Measurements from ENCODE around the gene NOL8. TPM values are rescaled to one million over a fixed set of nuclear protein-coding genes. Genes with fewer than 3 reads are reported as not detected.

Gene NOL8
- total RNA-seq, result 19.1 TPM

DNA sequence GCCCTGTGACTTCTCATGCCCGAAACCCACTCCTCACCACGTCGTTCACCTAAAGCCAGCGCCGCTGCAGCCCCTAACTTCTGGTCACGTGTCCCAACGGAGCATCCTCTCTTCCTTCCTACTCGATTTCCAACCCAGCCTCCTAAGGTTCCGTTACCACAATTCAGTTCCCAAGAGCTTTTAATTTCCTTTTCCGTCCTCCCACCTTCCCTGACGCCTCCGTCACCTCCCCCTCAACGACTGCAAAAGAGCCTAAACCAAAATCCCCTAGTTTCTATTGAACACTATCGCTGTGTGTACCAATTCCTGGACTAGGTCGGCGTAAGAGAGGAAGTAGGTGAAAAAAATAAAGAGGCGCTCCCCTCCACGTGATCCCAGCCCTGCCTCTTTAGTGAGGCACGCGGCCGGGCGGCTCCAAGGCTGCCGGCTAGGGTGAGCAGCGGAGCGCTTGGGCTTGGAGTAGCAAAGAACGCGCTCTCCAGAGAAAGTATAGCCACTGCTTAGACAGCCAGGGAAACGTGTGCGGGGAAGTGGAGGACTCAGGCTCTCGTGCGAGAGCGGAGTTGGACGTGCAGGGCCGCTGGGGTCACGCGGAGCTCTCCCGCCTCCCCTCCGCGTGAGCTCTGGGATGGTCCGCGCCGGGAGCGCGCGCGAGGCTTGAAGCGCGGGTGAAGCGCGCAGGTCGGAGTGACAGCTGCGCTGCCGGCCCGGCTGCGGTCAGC, at the start of gene NOL8, which contains the start of gene CENPP:
TSS of gene NOL8 (minus strand) at position 82 of the 722 bp plus-strand sequence. CDS start 1,189 bp downstream, outside the sequence.
TSS of gene CENPP (plus strand) at position 685 of the 722 bp plus-strand sequence.

DNA sequence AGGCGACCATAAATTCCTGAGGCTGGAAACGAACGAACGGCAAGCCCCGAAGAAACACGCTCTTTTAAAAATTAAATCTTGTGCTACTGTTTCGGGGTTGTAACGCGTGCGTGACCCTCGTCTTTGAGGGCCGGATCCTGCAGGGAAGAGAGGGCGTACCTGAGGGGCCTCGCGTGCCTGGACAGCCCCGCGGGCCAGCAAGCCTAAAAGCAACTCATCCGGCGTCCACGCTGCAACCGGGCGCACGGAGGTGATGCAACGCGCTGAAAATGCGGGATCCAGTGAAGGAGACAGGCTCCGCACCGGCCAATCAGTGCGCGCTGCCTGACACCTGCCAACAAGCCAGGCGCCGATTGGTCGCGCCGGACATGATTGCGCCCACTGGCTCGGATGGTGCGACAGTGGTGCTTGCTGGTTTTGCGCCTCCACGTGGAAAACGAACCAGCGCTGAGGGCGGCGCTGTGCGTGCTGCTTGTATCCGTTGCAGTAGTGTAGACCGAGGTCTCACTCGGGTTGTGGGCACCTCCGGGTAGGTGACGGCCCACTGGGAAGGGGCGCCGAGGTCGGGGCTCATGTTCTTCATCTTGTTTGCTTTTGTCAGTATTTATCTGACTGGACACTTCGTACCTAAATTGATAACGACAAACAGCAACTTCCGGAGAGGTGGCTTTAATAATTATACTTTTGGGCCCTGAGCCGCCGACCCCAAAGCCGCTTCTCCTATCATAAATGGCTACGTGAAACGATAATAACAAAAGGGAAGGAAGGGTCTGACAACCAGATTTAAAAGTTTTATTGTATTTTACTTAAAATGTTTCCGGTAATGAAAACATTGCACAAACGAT, 31.5 kb downstream of the NOL8 start, which contains the start of gene IARS1:
TSS of gene IARS1 (minus strand) at position 246 of the 845 bp plus-strand sequence. CDS start 4,278 bp downstream, outside the sequence.

Small RNA genes within 50 kb of the gene (small RNA-seq; reads per million reads assigned to genes)
- gene MIR3651 (not detected), gene SNORA84 (0.13 reads per million)

Other genes with a start within 250 kb of the NOL8 start
- 85.1 TPM for gene SPTLC1, start 209.9 kb downstream of the NOL8 start, total RNA-seq
- 136 TPM for gene IARS1, start 31.7 kb downstream of the NOL8 start, total RNA-seq
- gene CENPP, start 603 bp upstream of the NOL8 start, total RNA-seq, result 6.5 TPM
- 11.8 TPM for gene OGN, start 79.2 kb upstream of the NOL8 start, total RNA-seq
- gene OMD, start 99.1 kb upstream of the NOL8 start, total RNA-seq, result 1.6 TPM
- 2.3 TPM for gene ASPN, start 157.2 kb upstream of the NOL8 start, total RNA-seq
- 5.3 TPM for gene ECM2, start 210.6 kb upstream of the NOL8 start, total RNA-seq

Data from diencephalon (tissue), 1 donor.